K562 (cell line): ENCODE measurements around the gene RXRA. TPM values are rescaled to one million over a fixed set of nuclear protein-coding genes. Genes with fewer than 3 reads are reported as not detected.

Experiments used
- ATAC-seq: fragments of 200-7000 bp; cut with Tn5 transposase; 3 replicates; pipeline ENCODE4 v1.9.1; 2020; ENCODE audit warnings: moderate library complexity
- BruUV-seq: library from RNA; stranded (reverse); fragments of 400-500 nt; replicated peaks from 2 replicates; lab custom pipeline; 2021; lab: Mats Ljungman, UMichigan
- CTCF ChIA-PET: fragments of 300-600 bp; formaldehyde crosslinking; extraction: SDS; loops from one replicate; lab custom pipeline; 2021; ENCODE audit warnings: low intra/inter-chr PET ratio; lab: Yijun Ruan, JAX
- POLR2A ChIA-PET: fragments of 300-600, 350-650 bp; sonication (Branson Sonifier 250); formaldehyde crosslinking; extraction: SDS; loops from one replicate; lab custom pipeline; 2021; ENCODE audit warnings: antibody characterized with exemption, inconsistent platforms; lab: Yijun Ruan, JAX
- DNase-seq, 4 experiments: peaks; one replicate each; pipeline versions ENCODE4 v3.0.0 to v3.0.0-alpha.2; 2011 to 2018; ENCODE audit warnings: low spot score in 3 of 4, mixed read lengths in 3 of 4; ENCODE audit errors: extremely low read depth in 1 of 4
- FAIRE-seq: peaks from 2 replicates; lab custom pipeline; 2011; peaks lifted over from hg19 to GRCh38; lab: Jason Lieb, UNC
- H2AFZ ChIP-seq: 2 replicates; pipeline ENCODE4 v1.6.0; 2011; ENCODE audit warnings: low read depth, low read length, control low read depth, inconsistent platforms
- H3K27ac ChIP-seq: fragments of 200-600 bp; 3 replicates; pipeline ENCODE4 v1.8.0; 2011; ENCODE audit warnings: low read depth, mild to moderate bottlenecking, control low read depth, inconsistent platforms, low read length, moderate library complexity, mixed read lengths; ENCODE audit errors: extremely low read depth
- H3K27me3 ChIP-seq, 2 experiments: fragments of 300-600 bp in 1 of 2; 2 replicates in 1 of 2; 3 replicates in 1 of 2; pipeline versions ENCODE4 v1.6.0 to v1.8.0; 2011; ENCODE audit warnings: inconsistent platforms in 2 of 2, low read length in 2 of 2, mild to moderate bottlenecking in 1 of 2, mixed read lengths in 1 of 2, moderate library complexity in 1 of 2; ENCODE audit not compliant: control insufficient read depth in 2 of 2, insufficient read depth in 2 of 2
- H3K36me3 ChIP-seq: fragments of 300-600 bp; 3 replicates; pipeline ENCODE4 v1.8.0; 2011; ENCODE audit warnings: mild to moderate bottlenecking, low read length, inconsistent platforms; ENCODE audit not compliant: control insufficient read depth, insufficient read depth
- H3K4me1 ChIP-seq, 2 experiments: fragments of 200-600 bp in 1 of 2; replicated peaks in 1 of 2; 2 replicates in 1 of 2; 3 replicates in 1 of 2; pipeline versions ENCODE4 v1.5.1 to v1.8.0; 2011; ENCODE audit warnings: inconsistent platforms in 2 of 2, low read length in 2 of 2, mild to moderate bottlenecking in 1 of 2, mixed read lengths in 1 of 2, moderate library complexity in 1 of 2; ENCODE audit not compliant: control insufficient read depth in 2 of 2, insufficient read depth in 2 of 2
- H3K4me2 ChIP-seq: 2 replicates; pipeline ENCODE4 v1.6.1; 2011; ENCODE audit warnings: low read length, control low read depth, inconsistent platforms, mixed read lengths; ENCODE audit not compliant: insufficient read depth
- H3K4me3 ChIP-seq: fragments of 200-600 bp; sonication (generic), shearing (Covaris generic); 2 replicates; pipeline ENCODE4 v1.5.1; 2016; ENCODE audit warnings: control low read depth, inconsistent platforms
- H3K79me2 ChIP-seq: fragments of 200-600 bp; 3 replicates; pipeline ENCODE4 v1.8.0; 2011; ENCODE audit warnings: low read length, inconsistent platforms; ENCODE audit not compliant: control insufficient read depth, insufficient read depth
- H3K9ac ChIP-seq, 2 experiments: 2 replicates each; pipeline versions ENCODE4 v1.6.0 to v1.6.1; 2011; ENCODE audit warnings: low read depth in 2 of 2, low read length in 2 of 2, control low read depth in 1 of 2, inconsistent platforms in 1 of 2, mild to moderate bottlenecking in 1 of 2, mixed read lengths in 1 of 2; ENCODE audit not compliant: insufficient read depth in 1 of 2
- H3K9me1 ChIP-seq: one replicate; pipeline ENCODE4 v1.6.0; 2011; ENCODE audit warnings: inconsistent platforms, mild to moderate bottlenecking, low read length, moderate library complexity; ENCODE audit not compliant: control insufficient read depth, insufficient read depth
- H3K9me3 ChIP-seq: replicated peaks from 2 replicates; pipeline ENCODE4 v1.5.1; 2011; ENCODE audit warnings: low read depth, low read length, inconsistent platforms; ENCODE audit not compliant: control insufficient read depth, insufficient read depth
- H4K20me1 ChIP-seq: replicated peaks from 2 replicates; pipeline ENCODE4 v1.6.1; 2011; ENCODE audit warnings: low read length, inconsistent platforms, mixed read lengths; ENCODE audit not compliant: control insufficient read depth, insufficient read depth
- CBX8 ChIP-seq: fragments of 200-600 bp; sonication (generic); IDR thresholded peaks from 2 replicates; pipeline ENCODE4 v1.6.1; 2012; ENCODE audit warnings: borderline replicate concordance, mixed run types, low read depth, mild to moderate bottlenecking, moderate library complexity, mixed read lengths, low read length, control low read depth, inconsistent platforms; ENCODE audit not compliant: poor library complexity, severe bottlenecking; ENCODE audit errors: extremely low read depth
- MAX ChIP-seq: sonication (generic); formaldehyde crosslinking; IDR thresholded peaks from 2 replicates; pipeline ENCODE4 v1.9.0; 2022; ENCODE audit warnings: mild to moderate bottlenecking, missing genetic modification reagents
- SMAD4 ChIP-seq: fragments of 250-450 bp; sonication (Bioruptor Pico); conservative IDR thresholded peaks from 2 replicates; pipeline ENCODE4 v1.8.0; 2021; ENCODE audit warnings: inconsistent platforms, mild to moderate bottlenecking, moderate library complexity
- SNRNP70 ChIP-seq: fragments of 200-400 bp; formaldehyde crosslinking; optimal IDR thresholded peaks from 2 replicates; pipeline ENCODE3; 2017; ENCODE audit warnings: low read depth, low read length
- STAG1 ChIP-seq: sonication (generic); formaldehyde crosslinking; IDR thresholded peaks from 2 replicates; pipeline ENCODE4 v1.5.0; 2020; ENCODE audit warnings: missing genetic modification reagents, borderline replicate concordance
- ZNF347 ChIP-seq: fragments of 450-650 bp; formaldehyde crosslinking; IDR thresholded peaks from 2 replicates; pipeline ENCODE4 v1.4.0; 2020; ENCODE audit warnings: low read depth, mild to moderate bottlenecking, moderate library complexity
- ZNF398 ChIP-seq: fragments of 250-450 bp; sonication (Bioruptor Pico); IDR thresholded peaks from 2 replicates; pipeline ENCODE4 v1.8.0; 2021; ENCODE audit warnings: moderate library complexity, mild to moderate bottlenecking, inconsistent platforms
- ZSCAN32 ChIP-seq: fragments of 450-650 bp; formaldehyde crosslinking; IDR thresholded peaks from 2 replicates; pipeline ENCODE4 v1.4.0; 2020; ENCODE audit warnings: mild to moderate bottlenecking, moderate library complexity
- WGBS: fragments of 100-300 bp; shearing (Covaris generic); methylation state at CpG from one replicate; pipeline ENCODE4 v1.1.6; 2016; ENCODE audit warnings: low coverage, mixed read lengths; ENCODE audit not compliant: insufficient coverage; ENCODE audit errors: missing lambda C conversion rate; 5-methylcytosine and 5-hydroxymethylcytosine counted together
- in situ Hi-C: fragments of 300-500 bp; cut with MboI; formaldehyde crosslinking; loops from 4 replicates; pipeline ENCODE4 v1.15.0; 2018; ENCODE audit warnings: inconsistent platforms, mixed read lengths
- intact Hi-C: fragments of 100-400 bp; cut with micrococcal nuclease; formaldehyde crosslinking; loops from 2 replicates; pipeline ENCODE4 v1.14.2; 2022
- polyA plus RNA-seq, 8 experiments: library from polyadenylated mRNA; depleted of rRNA in 4 of 8; stranded (reverse) in 5 of 8; unstranded in 3 of 8; fragments of >200 nt; fragmentation: Nextera tagmentation in 2 of 8; fragmentation: Illumina TruSeq in 1 of 8; extraction: Ambion mirVana in 2 of 8; extraction: Trizol in 1 of 8; gene quantifications; 2 replicates each; pipeline versions ENCODE4 v1.2.1 to v1.2.3, GENCODE V29; 2011 to 2014; ENCODE audit warnings: inconsistent platforms in 1 of 8, missing spikeins in 1 of 8
- total RNA-seq, 7 experiments: library from RNA; depleted of rRNA in 6 of 7; stranded (reverse); fragments of >200 nt in 6 of 7; fragmentation: Illumina TruSeq in 2 of 7; extraction: Trizol in 2 of 7; gene quantifications; 2 replicates each; pipeline versions ENCODE4 v1.2.1 to v1.2.3, GENCODE V29; 2011 to 2021; ENCODE audit warnings: low replicate concordance in 1 of 7
- TF ChIP-seq, protein P1 (sequence below): sonication (generic); formaldehyde crosslinking; IDR thresholded peaks from 2 replicates; pipeline ENCODE4 v1.8.0; 2022; ENCODE audit warnings: mild to moderate bottlenecking, missing genetic modification reagents

Gene RXRA
- total and polyA plus RNA-seq, 9 of the 15 experiments (the other 6 are each of a cell fraction or from before 2014, with no cell fraction given) = 0.35 to 23.6 (median 4.6) TPM

DNA sequence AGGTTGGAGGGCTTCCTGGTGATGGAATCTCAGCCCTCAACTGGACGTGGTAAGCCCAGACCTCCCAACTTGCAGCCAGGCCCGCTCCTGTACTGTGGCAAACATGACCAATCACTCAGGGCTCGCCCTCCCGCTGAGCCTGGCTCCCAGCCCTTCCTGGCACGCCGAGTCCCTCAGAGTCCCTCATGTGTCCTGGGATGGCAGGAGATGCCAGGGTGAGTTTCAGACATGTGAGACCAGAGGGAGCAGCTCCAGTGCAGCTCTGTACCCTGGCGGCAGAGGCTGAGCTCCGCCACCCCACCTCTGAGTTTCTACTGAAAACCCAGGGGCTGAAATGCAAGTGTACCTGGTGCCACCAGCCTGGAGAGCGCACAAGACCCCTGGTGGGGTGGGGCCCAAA, 42.0 kb upstream of the RXRA start (continued):
- no peak for TF ChIP-seq SMAD4 (CRISPR knock-in tag)
- no peak for TF ChIP-seq CBX8
- no peak for TF ChIP-seq SNRNP70
- TF ChIP-seq ZNF398 = no peak
- no peak for TF ChIP-seq STAG1 (CRISPR knock-in tag)
- TF ChIP-seq MAX (CRISPR knock-in tag) = no peak
- TF ChIP-seq, all 486 proteins: peak for 0

DNA sequence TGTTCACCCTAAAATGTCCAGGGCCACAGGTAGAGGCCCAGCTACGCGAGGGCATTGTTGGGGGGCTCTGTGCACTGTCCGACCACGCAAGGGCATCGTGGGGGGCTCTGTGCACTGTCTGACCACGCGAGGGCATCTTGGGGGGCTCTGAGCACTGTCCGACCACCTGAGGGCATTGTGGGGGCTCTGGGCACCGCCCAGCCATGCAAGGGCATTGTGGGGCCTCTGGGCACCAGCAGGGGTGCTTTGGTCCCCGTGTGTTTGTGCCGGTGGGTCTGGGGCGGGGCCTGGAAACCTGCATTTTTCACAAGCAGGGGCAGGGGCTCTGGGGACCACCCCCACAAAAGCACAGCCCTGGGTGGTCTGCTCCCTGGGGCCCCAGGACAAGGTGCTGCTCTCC, 41.5 kb upstream of the RXRA start:
- H3K27ac ChIP-seq = no peak overlapping the region
- FAIRE-seq (no peak), DNase-seq (no peak), ATAC-seq (no peak)
- intact Hi-C loops (no loop called here), in situ Hi-C loops (no loop called here)
- no peak overlapping the region for H3K4me2 ChIP-seq
- H3K9me3 ChIP-seq = no peaks in the 10 kb centered on the region
- H3K4me3 ChIP-seq = no peak overlapping the region
- no TSS peak for BruUV-seq
- ChIA-PET CTCF (no interaction called here), POLR2A (no interaction called here)
- no peaks in the 10 kb centered on the region for H3K36me3 ChIP-seq
- peaks cover 27 to 83% of the 10 kb centered on the region in 2 experiments; a peak in 4 of 5 replicates for H3K27me3 ChIP-seq
- H3K9me1 ChIP-seq = no peaks in the 10 kb centered on the region
- H3K9ac ChIP-seq = no peak overlapping the region
- H4K20me1 ChIP-seq = peaks cover 8% of the 10 kb centered on the region; the same call in 1 of the 2 replicates
- H2AFZ ChIP-seq = no peak overlapping the region
- TF ChIP-seq, protein P1, sequence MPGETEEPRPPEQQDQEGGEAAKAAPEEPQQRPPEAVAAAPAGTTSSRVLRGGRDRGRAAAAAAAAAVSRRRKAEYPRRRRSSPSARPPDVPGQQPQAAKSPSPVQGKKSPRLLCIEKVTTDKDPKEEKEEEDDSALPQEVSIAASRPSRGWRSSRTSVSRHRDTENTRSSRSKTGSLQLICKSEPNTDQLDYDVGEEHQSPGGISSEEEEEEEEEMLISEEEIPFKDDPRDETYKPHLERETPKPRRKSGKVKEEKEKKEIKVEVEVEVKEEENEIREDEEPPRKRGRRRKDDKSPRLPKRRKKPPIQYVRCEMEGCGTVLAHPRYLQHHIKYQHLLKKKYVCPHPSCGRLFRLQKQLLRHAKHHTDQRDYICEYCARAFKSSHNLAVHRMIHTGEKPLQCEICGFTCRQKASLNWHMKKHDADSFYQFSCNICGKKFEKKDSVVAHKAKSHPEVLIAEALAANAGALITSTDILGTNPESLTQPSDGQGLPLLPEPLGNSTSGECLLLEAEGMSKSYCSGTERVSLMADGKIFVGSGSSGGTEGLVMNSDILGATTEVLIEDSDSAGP = no peak
- no peak for TF ChIP-seq ZNF347 (CRISPR knock-in tag)
- TF ChIP-seq ZSCAN32 (CRISPR knock-in tag) = no peak
- H3K79me2 ChIP-seq = no peaks in the 10 kb centered on the region
- H3K4me1 ChIP-seq = peaks cover 0 to 16% of the 10 kb centered on the region in 2 experiments; a peak in 1 of 5 replicates
- 18% methylated on average over 12 of the region's 12 CpGs for WGBS
